Measurements from ENCODE around the gene SLC29A4.

SLC29A4 gene

GRCh38 chr7:5332579-5332978 is 49.8 kb downstream of the SLC29A4 start:
- no peak for DNase-seq

GRCh38 chr7:5333121-5334045 is 50.6 kb downstream of the SLC29A4 start:
- DNase-seq = no peak

GRCh38 chr7:5334671-5335070 is 51.9 kb downstream of the SLC29A4 start:
- DNase-seq = no peak

- DNase-seq = no peak
Observed at GRCh38 chr7:5337047-5337446, 54.3 kb downstream of the SLC29A4 start.

GRCh38 chr7:5339955-5340354 is 57.2 kb downstream of the SLC29A4 start:
- no peak for DNase-seq

GRCh38 chr7:5342631-5343030 is 59.9 kb downstream of the SLC29A4 start:
- no peak for DNase-seq

- DNase-seq = no peak
Observed at GRCh38 chr7:5343884-5344283, 61.1 kb downstream of the SLC29A4 start.

GRCh38 chr7:5344342-5344741 is 61.6 kb downstream of the SLC29A4 start:
- DNase-seq = no peak

GRCh38 chr7:5345171-5345570 is 62.4 kb downstream of the SLC29A4 start:
- no peak for DNase-seq

GRCh38 chr7:5345671-5346070 is 62.9 kb downstream of the SLC29A4 start:
- DNase-seq = no peak

GRCh38 chr7:5348134-5349004 is 65.6 kb downstream of the SLC29A4 start:
- no peak for DNase-seq

GRCh38 chr7:5349005-5349380 is 66.2 kb downstream of the SLC29A4 start:
- no peak for DNase-seq

- DNase-seq = no peak
Observed at GRCh38 chr7:5349437-5350173, 66.9 kb downstream of the SLC29A4 start.

- DNase-seq = no peak
Observed at GRCh38 chr7:5350174-5350463, 67.4 kb downstream of the SLC29A4 start.

- no peak for DNase-seq
Observed at GRCh38 chr7:5350600-5351385, 68.0 kb downstream of the SLC29A4 start.

- DNase-seq = no peak
Observed at GRCh38 chr7:5351507-5352265, 68.9 kb downstream of the SLC29A4 start.

- DNase-seq = no peak
Observed at GRCh38 chr7:5352440-5353010, 69.8 kb downstream of the SLC29A4 start.

- DNase-seq = no peak
Observed at GRCh38 chr7:5354460-5355232, 71.9 kb downstream of the SLC29A4 start.
